H1 (cell line): ENCODE measurements around the gene USB1. TPM values are rescaled to one million over a fixed set of nuclear protein-coding genes. Genes with fewer than 3 reads are reported as not detected.
A peak's percentile ranks its signal among the peaks of the same experiment; 100 is the strongest.

Source experiments
- CREB1 ChIP-seq: IDR thresholded peaks from 2 replicates; pipeline ENCODE4 v1.6.1; 2012; ENCODE audit warnings: inconsistent platforms
- E2F6 ChIP-seq: IDR thresholded peaks from 2 replicates; pipeline ENCODE4 v1.6.1; 2012; ENCODE audit warnings: inconsistent platforms
- EGR1 ChIP-seq: IDR thresholded peaks from 2 replicates; pipeline ENCODE4 v1.6.1; 2011; ENCODE audit warnings: low read depth, low read length, borderline replicate concordance
- POLR2AphosphoS5 ChIP-seq: IDR thresholded peaks from 2 replicates; pipeline ENCODE4 v1.6.1; 2011; ENCODE audit warnings: low read depth, low read length
- RAD21 ChIP-seq, 2 experiments: IDR thresholded peaks in 1 of 2; conservative IDR thresholded peaks in 1 of 2; 2 replicates each; pipeline ENCODE4 v1.6.1; 2011; ENCODE audit warnings: low read depth in 2 of 2, low read length in 2 of 2, improper control_type of control experiment in 1 of 2, inconsistent platforms in 1 of 2, mild to moderate bottlenecking in 1 of 2, moderate library complexity in 1 of 2
- polyA plus RNA-seq, 7 experiments: library from polyadenylated mRNA; depleted of rRNA in 3 of 7; stranded (reverse) in 5 of 7; unstranded in 2 of 7; fragments of >200 nt in 5 of 7; fragments of 200-250 nt in 2 of 7; gene quantifications; 1 replicate in 5 of 7; 2 replicates in 1 of 7; 4 replicates in 1 of 7; pipeline versions ENCODE4 v1.2.1 to v1.2.3, GENCODE V29; 2011 to 2013; ENCODE audit warnings: missing spikeins in 2 of 7, mixed read lengths in 2 of 7
- total RNA-seq: library from RNA; stranded (reverse); fragmentation: NEBNext Ultra II Directional; extraction: Animal tissue kit (Norgen Biotek cat#: 25700); gene quantifications from 2 replicates; pipeline ENCODE4 v1.2.1, GENCODE V29; 2021

USB1 gene
- total and polyA plus RNA-seq, 2 of the 8 experiments (the other 6 are each of a cell fraction or from before 2014, with no cell fraction given): 65.4 to 75.9 TPM

GRCh38 chr16:58024486-58025350, 23.5 kb downstream of the USB1 start (continued):
- TF ChIP-seq E2F6: peak; percentile 83
- no peak for TF ChIP-seq EGR1
- TF ChIP-seq CREB1: peak; percentile 17; the same call in 1 of the 2 replicates
- no peak for TF ChIP-seq RAD21 (IDR thresholded peaks at IDR 0.05 in 1 of 2, conservative IDR thresholded peaks at IDR 0.05 in 1 of 2; ENCODE audit: low read depth in 2 of 2, low read length in 2 of 2)
- no peak; the same call in 1 of the 2 replicates for TF ChIP-seq POLR2AphosphoS5
